Measurements from ENCODE around the gene GAD1.
A peak's percentile ranks its signal among the peaks of the same experiment; 100 is the strongest.

Gene GAD1

DNA sequence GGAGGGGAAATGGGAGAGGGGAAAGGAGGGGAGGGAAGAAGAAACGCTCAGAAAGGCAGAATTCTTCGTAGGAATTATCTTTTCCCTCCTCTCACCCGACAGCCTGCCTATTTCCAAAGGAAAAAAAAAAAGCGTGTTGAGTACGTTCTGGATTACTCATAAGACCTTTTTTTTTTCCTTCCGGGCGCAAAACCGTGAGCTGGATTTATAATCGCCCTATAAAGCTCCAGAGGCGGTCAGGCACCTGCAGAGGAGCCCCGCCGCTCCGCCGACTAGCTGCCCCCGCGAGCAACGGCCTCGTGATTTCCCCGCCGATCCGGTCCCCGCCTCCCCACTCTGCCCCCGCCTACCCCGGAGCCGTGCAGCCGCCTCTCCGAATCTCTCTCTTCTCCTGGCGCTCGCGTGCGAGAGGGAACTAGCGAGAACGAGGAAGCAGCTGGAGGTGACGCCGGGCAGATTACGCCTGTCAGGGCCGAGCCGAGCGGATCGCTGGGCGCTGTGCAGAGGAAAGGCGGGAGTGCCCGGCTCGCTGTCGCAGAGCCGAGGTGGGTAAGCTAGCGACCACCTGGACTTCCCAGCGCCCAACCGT lies at the start of gene GAD1:
GAD1 (plus strand) TSS at position 384 of the 589 bp plus-strand sequence. CDS start 1,705 bp downstream, outside the sequence.
- no peaks in the 10 kb centered on the region for H3K9me3 ChIP-seq (ENCODE audit: control insufficient read depth, low read length)
- H3K9ac ChIP-seq (ENCODE audit: low read length): no peak within 1 kb of the TSS
- peaks cover 88% of the 10 kb centered on the region for H3K27me3 ChIP-seq (ENCODE audit: control insufficient read depth, insufficient read depth, low read length)
- peaks cover 49% of the 10 kb centered on the region for H3K4me1 ChIP-seq (ENCODE audit: control insufficient read depth, insufficient read depth, low read length)
- H3K4me3 ChIP-seq (ENCODE audit: low read length): no peak within 1 kb of the TSS
- H3K36me3 ChIP-seq (ENCODE audit: control insufficient read depth, insufficient read depth, low read length): no peaks in the 10 kb centered on the region

DNA sequence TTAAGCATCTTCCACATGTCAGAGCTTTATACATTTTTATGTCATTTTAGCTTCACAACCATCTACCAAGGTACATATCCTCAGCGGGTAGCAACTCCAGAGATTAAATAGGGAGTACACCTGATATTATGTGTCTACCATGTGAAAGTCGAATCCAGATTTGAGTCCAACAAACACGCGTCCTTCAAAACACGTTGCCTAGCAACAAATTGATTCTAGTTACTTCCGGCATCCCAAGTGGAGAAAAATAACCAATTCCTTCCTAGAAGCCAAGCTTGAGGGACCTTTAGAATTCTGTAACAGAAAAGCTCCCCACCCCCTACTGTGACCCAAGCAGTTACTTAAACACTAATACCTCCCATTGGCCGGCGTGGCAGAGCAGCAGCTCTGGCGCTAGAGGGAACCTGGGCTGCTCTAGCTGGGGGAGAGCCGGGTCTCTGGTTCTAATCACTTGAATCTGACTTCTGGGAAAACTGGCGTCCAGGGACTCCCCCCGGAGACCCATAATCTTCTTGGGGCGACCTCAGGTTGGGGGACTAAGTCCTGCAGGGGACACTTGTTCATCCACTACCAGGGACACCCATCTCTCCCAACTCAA lies 46.6 kb upstream of the GAD1 start, which contains the start of gene ERICH2:
ERICH2 (plus strand) TSS at position 371 of the 598 bp plus-strand sequence. CDS start 304 bp downstream, outside the sequence.
- H3K9me3 ChIP-seq (ENCODE audit: control insufficient read depth, low read length): no peaks in the 10 kb centered on the region
- no peaks in the 10 kb centered on the region for H3K36me3 ChIP-seq (ENCODE audit: control insufficient read depth, insufficient read depth, low read length)
- H3K9ac ChIP-seq (ENCODE audit: low read length): peak within 1 kb of the TSS; percentile 89
- no peaks in the 10 kb centered on the region for H3K27me3 ChIP-seq (ENCODE audit: control insufficient read depth, insufficient read depth, low read length)
- H3K4me3 ChIP-seq (ENCODE audit: low read length): peak within 1 kb of the TSS; percentile 96
- no peaks in the 10 kb centered on the region for H3K4me1 ChIP-seq (ENCODE audit: control insufficient read depth, insufficient read depth, low read length)

DNA sequence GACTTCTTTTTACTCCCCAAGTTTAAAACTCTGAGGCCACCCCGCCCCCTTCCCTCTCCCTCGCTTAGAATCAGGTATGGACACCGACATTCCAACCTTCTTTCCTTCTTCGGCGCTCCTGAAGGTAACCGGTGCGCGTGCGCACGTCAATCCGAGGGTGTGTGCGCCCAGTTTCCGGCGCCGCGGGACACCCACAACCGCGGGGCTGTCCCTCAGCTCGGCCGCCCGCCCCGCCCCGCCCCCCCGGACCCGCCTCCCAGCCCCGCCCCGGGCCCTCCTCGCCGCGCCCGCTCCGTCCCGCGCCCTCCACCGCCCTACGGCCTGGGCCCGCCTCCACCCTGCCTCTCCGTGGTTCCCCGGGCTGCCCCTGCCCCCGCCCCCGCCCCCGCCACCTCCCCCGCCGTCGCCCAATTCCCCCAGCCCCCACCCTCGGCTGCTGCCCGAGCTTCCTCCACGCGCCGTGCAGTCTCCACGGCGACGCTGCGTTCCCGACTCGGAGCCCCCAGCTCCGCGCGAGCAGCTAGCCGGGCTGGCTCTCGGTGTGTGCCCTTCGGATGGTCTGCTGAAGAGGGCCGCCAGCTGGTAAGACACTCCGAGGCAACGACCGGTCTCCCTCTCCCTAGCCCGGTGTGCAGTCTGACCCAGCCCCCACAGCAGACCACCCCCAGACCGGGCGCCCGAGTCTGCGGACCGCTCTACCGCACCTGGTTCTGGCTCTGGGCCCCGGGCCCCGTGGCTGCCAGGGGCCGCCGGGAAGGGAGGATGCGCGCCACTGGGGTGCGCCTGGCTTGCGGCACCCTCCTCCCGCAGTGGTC lies 45.9 kb upstream of the GAD1 start:
- Histone ChIP-seq H3K27me3 (ENCODE audit: control insufficient read depth, insufficient read depth, low read length) (no peaks in the 10 kb centered on the region), H3K9ac (ENCODE audit: low read length) (peak overlapping the region; percentile 89), H3K4me3 (ENCODE audit: low read length) (peak overlapping the region; percentile 96)

DNA sequence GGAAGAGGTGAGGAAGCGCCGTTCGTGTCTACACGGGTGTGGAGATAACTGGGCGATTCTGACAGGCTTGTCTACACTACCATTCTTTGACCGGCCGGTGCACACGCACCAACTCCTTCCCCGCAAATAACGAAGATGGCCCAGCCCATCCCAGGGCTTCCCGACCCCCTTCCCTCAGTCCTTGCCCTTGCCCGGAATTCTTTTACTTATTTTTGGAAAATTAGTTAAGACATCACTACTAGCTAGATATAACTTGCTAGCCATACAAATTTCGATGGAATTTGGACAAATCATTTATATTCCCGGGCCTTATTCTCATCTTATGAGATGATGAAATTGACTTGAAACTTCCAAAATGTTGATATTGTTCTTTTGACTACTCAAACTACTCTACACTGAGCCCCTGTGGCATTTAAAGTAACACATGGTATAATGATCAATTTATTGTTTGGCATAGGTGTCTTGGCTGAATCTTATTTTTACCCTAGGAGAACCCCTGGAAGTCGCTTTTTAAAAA lies 45.2 kb upstream of the GAD1 start:
- Histone ChIP-seq H3K9me3 (ENCODE audit: control insufficient read depth, low read length) (no peaks in the 10 kb centered on the region), H3K27me3 (ENCODE audit: control insufficient read depth, insufficient read depth, low read length) (no peaks in the 10 kb centered on the region), H3K36me3 (ENCODE audit: control insufficient read depth, insufficient read depth, low read length) (no peaks in the 10 kb centered on the region), H3K4me1 (ENCODE audit: control insufficient read depth, insufficient read depth, low read length) (no peaks in the 10 kb centered on the region), H3K9ac (ENCODE audit: low read length) (peak overlapping the region; percentile 41), H3K4me3 (ENCODE audit: low read length) (peak overlapping the region; percentile 9)

More for the DNA sequence above, 45.9 kb upstream of the GAD1 start:
- Histone ChIP-seq H3K9me3 (ENCODE audit: control insufficient read depth, low read length) (no peaks in the 10 kb centered on the region), H3K36me3 (ENCODE audit: control insufficient read depth, insufficient read depth, low read length) (no peaks in the 10 kb centered on the region), H3K4me1 (ENCODE audit: control insufficient read depth, insufficient read depth, low read length) (no peaks in the 10 kb centered on the region)

DNA sequence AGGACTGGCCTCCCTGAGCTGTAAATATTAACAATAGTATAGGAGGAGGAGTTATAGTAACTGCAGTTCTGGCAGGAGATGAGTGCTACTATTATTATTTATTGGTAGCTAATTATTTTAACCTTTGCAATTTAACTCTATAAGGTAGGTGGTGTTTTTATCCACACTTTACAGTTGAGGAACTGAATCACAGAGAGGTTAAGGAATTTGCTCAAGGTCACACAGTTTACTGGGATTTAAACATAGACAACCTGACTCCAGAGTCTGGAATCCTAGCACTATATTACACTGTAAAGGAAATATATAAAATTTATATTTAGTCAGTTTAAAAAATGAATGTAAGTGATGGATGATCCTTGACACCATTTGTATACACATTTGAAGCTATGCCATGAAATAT lies 44.4 kb upstream of the GAD1 start:
- H3K36me3 ChIP-seq (ENCODE audit: control insufficient read depth, insufficient read depth, low read length): no peaks in the 10 kb centered on the region
- no peak overlapping the region for H3K4me3 ChIP-seq (ENCODE audit: low read length)
- no peaks in the 10 kb centered on the region for H3K9me3 ChIP-seq (ENCODE audit: control insufficient read depth, low read length)
- no peaks in the 10 kb centered on the region for H3K4me1 ChIP-seq (ENCODE audit: control insufficient read depth, insufficient read depth, low read length)
- H3K9ac ChIP-seq (ENCODE audit: low read length): no peak overlapping the region
- H3K27me3 ChIP-seq (ENCODE audit: control insufficient read depth, insufficient read depth, low read length): no peaks in the 10 kb centered on the region

DNA sequence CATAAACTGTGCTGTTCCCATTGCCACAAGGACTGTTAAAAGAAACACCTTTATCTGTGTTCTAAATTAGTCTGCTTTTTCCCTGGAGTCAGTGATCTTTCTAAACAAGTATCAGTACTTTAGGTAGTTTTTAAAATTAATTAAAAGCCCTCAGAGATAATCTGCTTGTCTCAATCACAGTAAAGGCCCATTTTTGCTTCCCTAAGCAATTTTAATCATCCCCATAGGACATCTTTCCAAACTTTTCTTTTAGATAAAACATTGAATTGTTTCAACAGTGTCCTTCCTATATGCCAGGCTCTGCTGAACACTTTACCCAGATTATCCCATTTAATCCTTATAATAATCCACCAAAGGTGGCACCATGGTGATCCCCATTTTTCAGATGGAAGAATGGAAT lies 42.6 kb upstream of the GAD1 start:
- Histone ChIP-seq H3K4me1 (ENCODE audit: control insufficient read depth, insufficient read depth, low read length) (no peaks in the 10 kb centered on the region), H3K36me3 (ENCODE audit: control insufficient read depth, insufficient read depth, low read length) (no peaks in the 10 kb centered on the region), H3K9ac (ENCODE audit: low read length) (no peak overlapping the region), H3K4me3 (ENCODE audit: low read length) (no peak overlapping the region), H3K9me3 (ENCODE audit: control insufficient read depth, low read length) (no peaks in the 10 kb centered on the region), H3K27me3 (ENCODE audit: control insufficient read depth, insufficient read depth, low read length) (no peaks in the 10 kb centered on the region)

DNA sequence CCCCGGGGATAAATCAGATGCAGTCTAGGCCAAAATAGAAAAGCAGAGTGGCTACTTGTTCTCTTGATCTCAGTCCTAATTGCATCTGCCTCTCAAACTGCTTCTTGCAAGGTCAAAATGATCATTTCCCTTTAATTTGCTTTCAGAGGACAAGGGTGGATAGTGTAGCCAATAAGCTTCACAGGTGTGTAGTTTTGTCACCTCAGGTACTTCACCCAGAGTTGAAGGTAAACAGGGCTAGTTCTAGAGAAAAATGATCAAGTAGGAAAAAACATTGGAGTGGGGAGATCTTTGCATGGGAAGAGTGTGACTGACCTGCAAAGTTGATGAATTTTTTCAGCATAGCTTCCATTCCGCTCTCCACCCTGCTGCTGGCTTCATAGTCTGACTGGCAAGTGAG lies 37.8 kb upstream of the GAD1 start:
- no peaks in the 10 kb centered on the region for H3K36me3 ChIP-seq (ENCODE audit: control insufficient read depth, insufficient read depth, low read length)
- H3K9me3 ChIP-seq (ENCODE audit: control insufficient read depth, low read length): no peaks in the 10 kb centered on the region
- H3K4me1 ChIP-seq (ENCODE audit: control insufficient read depth, insufficient read depth, low read length): no peaks in the 10 kb centered on the region
- H3K9ac ChIP-seq (ENCODE audit: low read length): no peak overlapping the region
- no peaks in the 10 kb centered on the region for H3K27me3 ChIP-seq (ENCODE audit: control insufficient read depth, insufficient read depth, low read length)
- no peak overlapping the region for H3K4me3 ChIP-seq (ENCODE audit: low read length)

DNA sequence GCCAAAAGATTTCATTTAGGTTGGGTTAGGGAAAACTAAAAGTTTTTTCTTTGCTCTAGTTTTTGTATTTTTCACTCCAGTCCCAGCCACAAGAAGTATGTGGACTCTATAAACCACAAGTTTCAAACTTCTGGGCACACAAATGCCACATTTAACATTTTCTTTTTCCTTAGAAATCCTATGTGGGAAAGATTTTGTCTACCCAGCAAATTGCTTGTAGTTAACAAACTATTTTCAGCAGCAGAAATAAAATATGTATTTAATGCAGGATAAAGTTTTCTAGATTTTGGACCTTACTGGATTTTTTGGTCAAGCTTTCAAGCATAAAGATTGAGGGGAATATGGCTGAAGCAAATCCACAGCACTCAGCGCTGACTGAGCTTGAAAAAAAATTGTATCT lies 37.4 kb upstream of the GAD1 start:
- Histone ChIP-seq H3K4me1 (ENCODE audit: control insufficient read depth, insufficient read depth, low read length) (no peaks in the 10 kb centered on the region), H3K9ac (ENCODE audit: low read length) (no peak overlapping the region), H3K9me3 (ENCODE audit: control insufficient read depth, low read length) (no peaks in the 10 kb centered on the region), H3K27me3 (ENCODE audit: control insufficient read depth, insufficient read depth, low read length) (no peaks in the 10 kb centered on the region), H3K4me3 (ENCODE audit: low read length) (no peak overlapping the region), H3K36me3 (ENCODE audit: control insufficient read depth, insufficient read depth, low read length) (no peaks in the 10 kb centered on the region)

DNA sequence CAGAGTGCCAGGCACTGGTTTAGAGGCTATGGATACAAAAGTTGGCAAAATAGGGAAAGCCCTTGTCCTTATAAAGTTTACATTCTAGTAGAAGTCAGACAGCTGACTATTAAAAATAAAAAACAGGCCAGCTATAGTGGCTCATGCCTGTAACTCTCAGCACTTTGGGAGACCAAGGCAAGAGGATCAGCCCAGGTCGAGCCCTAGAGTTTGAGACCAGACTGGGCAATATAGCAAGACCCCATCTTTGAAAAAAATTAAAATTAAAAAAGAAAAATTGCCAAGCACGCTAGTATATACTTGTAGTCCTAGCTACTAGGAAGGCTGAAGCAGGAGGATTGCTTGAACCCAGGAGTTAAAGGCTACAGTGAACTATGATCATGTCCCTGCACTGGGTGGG lies 34.0 kb upstream of the GAD1 start:
- H3K36me3 ChIP-seq (ENCODE audit: control insufficient read depth, insufficient read depth, low read length): no peaks in the 10 kb centered on the region
- no peaks in the 10 kb centered on the region for H3K27me3 ChIP-seq (ENCODE audit: control insufficient read depth, insufficient read depth, low read length)
- H3K9ac ChIP-seq (ENCODE audit: low read length): no peak overlapping the region
- H3K9me3 ChIP-seq (ENCODE audit: control insufficient read depth, low read length): no peaks in the 10 kb centered on the region
- H3K4me1 ChIP-seq (ENCODE audit: control insufficient read depth, insufficient read depth, low read length): no peaks in the 10 kb centered on the region
- H3K4me3 ChIP-seq (ENCODE audit: low read length): no peak overlapping the region

DNA sequence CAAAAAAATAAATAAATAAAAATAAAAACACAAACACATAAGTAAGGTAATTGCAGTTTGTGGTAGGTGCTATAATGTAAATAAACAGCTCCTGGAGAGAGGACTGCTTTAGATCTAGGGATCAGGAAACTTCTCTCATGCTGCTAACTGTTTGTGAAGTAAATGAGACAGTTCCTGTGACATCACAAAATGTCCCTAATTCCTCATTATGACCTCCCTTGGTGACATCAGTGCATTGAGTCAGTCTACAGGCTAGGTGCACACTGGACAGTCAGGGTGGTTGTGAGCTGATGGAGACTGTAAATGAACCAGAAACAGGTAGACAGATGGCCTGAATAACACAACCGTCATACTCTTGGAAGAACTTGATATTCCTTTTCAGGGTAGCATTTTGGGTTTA lies 33.1 kb upstream of the GAD1 start:
- Histone ChIP-seq H3K27me3 (ENCODE audit: control insufficient read depth, insufficient read depth, low read length) (no peaks in the 10 kb centered on the region), H3K4me1 (ENCODE audit: control insufficient read depth, insufficient read depth, low read length) (no peaks in the 10 kb centered on the region), H3K4me3 (ENCODE audit: low read length) (no peak overlapping the region), H3K9me3 (ENCODE audit: control insufficient read depth, low read length) (no peaks in the 10 kb centered on the region), H3K36me3 (ENCODE audit: control insufficient read depth, insufficient read depth, low read length) (no peaks in the 10 kb centered on the region), H3K9ac (ENCODE audit: low read length) (no peak overlapping the region)

DNA sequence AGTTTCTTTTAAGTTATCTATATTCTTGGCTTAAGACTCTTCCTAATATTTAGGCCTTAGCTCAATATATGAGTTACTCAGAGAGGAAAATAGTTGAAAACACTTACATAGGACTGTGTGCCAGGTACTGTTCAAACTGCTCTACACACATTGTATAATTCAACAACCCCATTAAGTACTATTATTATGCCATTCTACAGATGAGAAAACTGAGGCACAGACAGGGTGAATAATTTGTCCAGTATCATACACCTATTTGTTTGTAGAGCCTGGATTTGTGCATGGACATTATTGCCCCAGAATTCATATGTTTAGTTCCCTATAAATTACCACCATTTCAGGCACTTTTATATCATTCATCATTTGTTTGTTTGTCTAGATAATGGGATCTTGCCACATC lies 17.7 kb upstream of the GAD1 start:
- H3K9ac ChIP-seq (ENCODE audit: low read length): no peak overlapping the region
- no peaks in the 10 kb centered on the region for H3K4me1 ChIP-seq (ENCODE audit: control insufficient read depth, insufficient read depth, low read length)
- no peaks in the 10 kb centered on the region for H3K27me3 ChIP-seq (ENCODE audit: control insufficient read depth, insufficient read depth, low read length)
- H3K4me3 ChIP-seq (ENCODE audit: low read length): no peak overlapping the region
- no peaks in the 10 kb centered on the region for H3K9me3 ChIP-seq (ENCODE audit: control insufficient read depth, low read length)
- H3K36me3 ChIP-seq (ENCODE audit: control insufficient read depth, insufficient read depth, low read length): no peaks in the 10 kb centered on the region

DNA sequence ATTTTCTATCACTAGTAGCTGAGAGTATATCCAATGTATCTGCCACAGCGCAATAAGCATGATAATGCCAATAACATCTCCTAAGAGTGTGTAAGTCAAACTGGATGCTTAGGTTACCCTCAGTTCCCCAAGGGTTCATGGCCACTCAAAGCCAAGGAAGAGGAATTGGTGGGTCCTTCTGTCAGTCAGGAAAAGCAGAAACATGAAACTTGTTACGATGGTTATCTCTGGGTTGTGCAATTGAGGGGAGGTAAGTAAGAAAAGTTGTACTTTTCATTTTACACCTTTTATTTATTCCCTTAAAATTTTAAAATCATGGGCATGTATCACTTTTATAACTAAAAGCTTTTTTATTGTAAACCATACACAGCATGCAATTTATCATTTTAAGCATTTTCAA lies 10.1 kb upstream of the GAD1 start:
- H3K36me3 ChIP-seq (ENCODE audit: control insufficient read depth, insufficient read depth, low read length): no peaks in the 10 kb centered on the region
- H3K9me3 ChIP-seq (ENCODE audit: control insufficient read depth, low read length): no peaks in the 10 kb centered on the region
- H3K27me3 ChIP-seq (ENCODE audit: control insufficient read depth, insufficient read depth, low read length): no peaks in the 10 kb centered on the region
- H3K9ac ChIP-seq (ENCODE audit: low read length): no peak overlapping the region
- no peak overlapping the region for H3K4me3 ChIP-seq (ENCODE audit: low read length)
- H3K4me1 ChIP-seq (ENCODE audit: control insufficient read depth, insufficient read depth, low read length): no peaks in the 10 kb centered on the region

Measured in mucosa of stomach (tissue), 1 donor.